Right ventricle myocardium superior (tissue), 1 donor: ENCODE results near the gene PKIB. TPM values are rescaled to one million over a fixed set of nuclear protein-coding genes. Genes with fewer than 3 reads are reported as not detected.
"Not testable (repeated sequence)": the region's sequence is repeated elsewhere in the genome, so short reads cannot be mapped to it uniquely, and the experiment has no call there.

ENCODE experiments used
- ATAC-seq: fragments of 200-7000 bp; cut with Tn5 transposase; one replicate; pipeline ENCODE4 v1.9.1; 2020; ENCODE audit warnings: mild to moderate bottlenecking; ENCODE audit not compliant: poor library complexity
- DNase-seq: peaks from one replicate; pipeline ENCODE4 v3.0.0-alpha.2; 2020
- intact Hi-C: fragments of 100-400 bp; cut with DNase I; formaldehyde crosslinking; loops from one replicate; pipeline ENCODE4 v1.11.2; 2022
- total RNA-seq: library from RNA; stranded (reverse); fragmentation: NEBNext Ultra II Directional; extraction: Animal tissue kit (Norgen Biotek cat#: 25700); gene quantifications from one replicate; pipeline ENCODE4 v1.2.1, GENCODE V29; 2021
- donor health status: DM: no; HTN: yes; CAD: no; lungs with severe emphysema.

PKIB gene
- total RNA-seq, 1 donor from 2014 or later, result 0.22 TPM

GRCh38 chr6:122727244-122727643, 117.0 kb downstream of the PKIB start:
- DNase-seq (no peak), ATAC-seq (no peak)
- intact Hi-C loops, result no loop called here

DNA sequence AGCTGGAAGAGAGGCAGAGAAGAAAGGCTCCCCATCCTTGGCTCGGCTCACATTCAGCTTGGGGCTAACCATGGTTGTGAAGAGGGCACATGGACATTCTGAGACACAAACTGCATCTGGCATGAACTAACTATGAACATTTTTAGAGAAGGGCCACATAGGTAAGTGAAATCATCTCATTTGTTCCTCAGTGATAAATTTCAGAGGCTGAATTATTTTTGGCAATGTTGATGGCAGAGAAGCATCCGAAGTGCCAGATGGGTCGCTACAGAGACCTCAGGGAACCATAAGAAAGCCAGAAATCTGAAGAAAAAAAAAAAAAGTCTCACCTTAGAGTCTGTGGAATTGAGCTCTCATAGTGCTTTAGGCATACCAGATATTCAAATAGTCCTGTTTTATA, 120.1 kb downstream of the PKIB start:
- ATAC-seq (no peak), DNase-seq (no peak)
- intact Hi-C loops, result loop anchor here (5.0 kb wide), 1 partner anchor 107 kb away; no protein-coding TSS in a partner anchor

DNA sequence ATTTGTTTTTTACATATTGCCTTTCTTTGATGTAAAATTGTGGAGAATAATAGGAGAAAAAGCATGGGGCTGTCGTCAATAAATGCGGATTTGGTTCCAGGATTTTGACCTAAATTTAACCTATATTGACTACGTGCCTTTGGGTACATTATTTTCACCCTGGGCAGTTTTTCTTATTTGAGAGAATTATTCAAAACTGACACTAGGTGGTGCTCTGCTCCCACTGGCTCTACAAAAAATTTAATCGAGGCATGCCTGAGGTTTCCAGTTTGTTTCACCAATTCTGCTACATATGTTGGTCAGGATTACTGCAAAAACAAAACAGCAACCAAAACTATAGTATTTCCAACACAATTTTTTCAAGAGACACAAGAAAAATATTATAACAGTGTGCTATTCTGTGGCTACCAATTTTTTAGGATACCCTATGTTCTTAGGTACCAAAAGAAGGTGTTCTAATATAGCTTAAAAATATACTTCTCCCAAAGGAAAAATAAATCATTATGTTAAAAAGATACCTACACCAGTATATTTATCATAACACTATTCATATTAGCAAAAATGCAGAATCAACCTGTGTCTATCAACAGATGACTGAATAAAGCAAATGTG, 120.7 kb downstream of the PKIB start:
- ATAC-seq, result peak; percentile 57
- intact Hi-C loops, result loop anchor here (5.0 kb wide), 1 partner anchor 106 kb away; no protein-coding TSS in a partner anchor
- DNase-seq, result no peak

DNA sequence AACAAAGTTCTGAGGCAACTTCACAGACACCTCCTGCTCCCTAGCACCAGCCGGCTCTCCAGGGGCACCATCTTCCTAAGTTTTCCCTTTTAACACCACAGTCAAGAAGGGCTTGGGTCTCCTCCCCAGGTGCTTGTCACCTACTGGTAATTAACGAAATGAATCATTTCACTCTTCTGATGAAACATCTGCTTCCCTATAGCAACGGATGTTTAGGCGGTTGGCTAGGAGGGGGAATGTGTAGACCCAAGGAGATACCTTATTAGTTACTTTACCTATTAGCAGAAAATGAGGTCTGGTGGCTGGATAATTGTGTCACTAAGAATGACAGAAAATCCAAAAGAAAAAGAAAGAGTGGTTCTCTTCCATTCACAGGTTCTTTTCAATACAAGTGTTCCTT, 123.1 kb downstream of the PKIB start:
- intact Hi-C loops, result loop anchor here (5.0 kb wide), 1 partner anchor 104 kb away; no protein-coding TSS in a partner anchor
- no peak for ATAC-seq
- DNase-seq, result no peak

DNA sequence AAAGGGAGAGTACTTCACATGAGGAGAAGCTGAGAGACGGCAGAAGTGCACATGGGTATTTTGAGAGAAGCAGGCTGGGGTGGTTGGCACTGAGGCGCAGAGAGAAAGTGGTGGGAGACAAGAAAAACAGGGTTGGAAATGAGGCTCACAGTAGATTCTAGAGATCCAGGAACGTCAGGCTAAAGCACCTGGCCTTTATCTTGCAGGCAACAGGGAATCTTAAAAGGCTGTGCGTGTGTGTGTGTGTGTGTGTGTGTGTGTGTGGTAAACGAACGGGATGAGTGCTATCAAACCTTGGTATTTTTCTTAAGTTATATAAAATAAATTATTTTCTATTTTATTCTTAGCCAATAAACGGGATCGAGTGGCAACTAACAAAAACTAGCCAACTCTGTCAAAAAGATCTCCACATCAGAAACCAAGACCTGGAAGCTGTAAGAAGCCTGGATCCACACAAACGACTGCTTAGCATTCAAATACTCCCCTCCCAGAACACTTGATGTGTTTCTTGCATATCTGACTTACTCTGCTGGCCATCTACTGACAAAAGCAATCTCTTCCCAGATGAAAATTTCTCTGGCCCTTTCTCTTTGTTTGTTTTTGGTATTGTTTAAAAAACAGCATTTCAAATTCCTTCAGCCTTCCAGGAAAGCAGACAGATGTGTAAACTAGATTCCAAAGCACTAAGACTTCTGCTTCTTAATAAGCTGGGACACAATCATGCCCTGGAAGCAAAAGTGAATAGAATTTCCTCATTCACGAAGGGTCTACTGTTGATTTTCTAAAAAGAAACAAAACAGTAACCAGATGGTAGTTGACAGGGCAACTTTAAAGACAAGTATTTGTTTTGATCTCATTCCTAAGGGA, 124.6 kb downstream of the PKIB start:
- DNase-seq (no peak), ATAC-seq (no peak)
- intact Hi-C loops, result loop anchor here (5.0 kb wide), 1 partner anchor 103 kb away; no protein-coding TSS in a partner anchor

- no peak for ATAC-seq
- no peak for DNase-seq
- intact Hi-C loops, result no loop called here
Observed at GRCh38 chr6:122735582-122735981, 125.4 kb downstream of the PKIB start.

DNA sequence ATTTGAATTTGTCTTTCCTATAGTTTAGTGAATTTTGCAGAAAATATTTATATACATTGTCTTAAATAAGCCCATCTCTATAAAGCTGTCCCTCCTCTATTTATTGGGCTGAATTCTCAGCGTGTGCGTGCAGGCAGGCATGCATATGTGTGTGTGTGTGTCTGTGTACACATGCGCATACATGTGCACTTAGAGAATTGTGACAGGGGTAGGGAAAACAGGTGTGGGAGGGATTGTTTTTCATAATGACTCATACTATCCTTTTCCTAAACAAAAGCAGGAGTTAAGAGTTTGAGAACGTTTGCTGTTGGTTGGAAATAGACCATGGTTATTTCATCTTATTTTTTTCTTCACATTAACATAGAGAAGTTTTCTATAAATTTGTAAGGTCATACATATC, 126.0 kb downstream of the PKIB start:
- ATAC-seq (no peak), DNase-seq (no peak)
- intact Hi-C loops, result no loop called here

- intact Hi-C loops, result no loop called here
- DNase-seq, result no peak
- ATAC-seq, result no peak
Observed at GRCh38 chr6:122736616-122737015, 126.4 kb downstream of the PKIB start.

GRCh38 chr6:122740091-122740490, 129.9 kb downstream of the PKIB start:
- no peak for ATAC-seq
- DNase-seq, result no peak
- intact Hi-C loops, result no loop called here

DNA sequence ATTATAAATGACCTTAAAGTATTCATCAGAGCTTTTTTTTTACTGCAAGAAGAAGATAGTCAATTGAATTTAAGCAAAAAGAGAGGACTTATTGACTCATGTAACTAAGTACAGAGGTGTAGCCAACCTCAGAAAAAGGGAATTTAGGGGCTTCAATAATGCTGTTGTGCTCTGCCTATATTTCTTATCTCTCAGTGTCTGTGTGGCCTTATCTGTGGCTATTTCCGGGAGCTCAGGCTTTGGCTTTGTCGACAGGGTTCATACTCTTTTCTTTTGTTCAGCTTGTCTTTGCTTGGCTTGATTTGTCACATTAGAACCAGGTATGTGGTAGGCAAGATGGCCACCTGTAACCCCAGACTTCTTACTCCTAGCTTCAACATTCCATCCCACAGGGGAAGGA, 130.7 kb downstream of the PKIB start:
- ATAC-seq (no peak), DNase-seq (no peak)
- intact Hi-C loops, result no loop called here

DNA sequence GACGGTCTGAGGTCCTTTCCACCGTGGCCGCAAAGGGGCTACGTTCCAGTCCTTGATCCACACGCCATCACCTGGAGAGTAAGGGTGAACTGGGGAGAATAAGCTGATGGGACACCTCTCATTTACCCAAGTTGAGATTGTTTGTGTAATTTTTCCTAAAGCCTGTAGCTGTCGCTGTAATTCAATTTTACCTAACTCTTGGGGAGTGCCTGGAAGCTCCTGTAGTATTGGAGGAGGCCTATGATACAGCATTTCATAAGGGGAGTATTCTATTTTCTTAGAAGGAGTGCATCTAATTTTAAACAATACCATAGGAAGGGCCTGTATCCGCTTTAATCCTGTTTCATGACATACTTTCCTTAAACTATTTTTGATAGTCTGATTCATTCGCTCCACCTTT, 134.0 kb downstream of the PKIB start:
- intact Hi-C loops, DNase-seq, ATAC-seq: not testable (repeated sequence)

DNA sequence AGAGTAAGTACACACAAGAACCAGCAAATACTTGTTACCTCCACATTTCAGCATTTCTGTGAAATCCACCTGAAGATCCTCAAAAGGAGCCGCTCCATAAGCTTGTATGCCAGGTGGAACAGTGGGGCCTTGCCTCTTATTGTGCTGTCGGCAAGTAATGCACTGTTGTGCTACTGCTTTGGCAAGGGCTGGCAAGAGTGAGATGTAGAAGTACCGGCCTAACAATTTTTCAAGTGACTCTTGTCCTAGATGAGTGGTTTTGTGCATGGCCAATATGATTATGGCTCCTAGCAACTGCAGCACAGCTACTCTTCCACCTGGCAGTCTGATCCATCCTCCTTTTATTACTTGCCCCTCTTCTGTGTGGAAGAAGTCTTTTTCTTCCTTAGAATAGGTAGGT, 134.7 kb downstream of the PKIB start:
- intact Hi-C loops, DNase-seq, ATAC-seq: not testable (repeated sequence)

GRCh38 chr6:122746688-122747087, 136.5 kb downstream of the PKIB start:
- DNase-seq (no peak), ATAC-seq (no peak)
- intact Hi-C loops, result no loop called here

GRCh38 chr6:122747573-122747972, 137.4 kb downstream of the PKIB start:
- DNase-seq, result no peak
- intact Hi-C loops, result no loop called here
- ATAC-seq, result no peak

DNA sequence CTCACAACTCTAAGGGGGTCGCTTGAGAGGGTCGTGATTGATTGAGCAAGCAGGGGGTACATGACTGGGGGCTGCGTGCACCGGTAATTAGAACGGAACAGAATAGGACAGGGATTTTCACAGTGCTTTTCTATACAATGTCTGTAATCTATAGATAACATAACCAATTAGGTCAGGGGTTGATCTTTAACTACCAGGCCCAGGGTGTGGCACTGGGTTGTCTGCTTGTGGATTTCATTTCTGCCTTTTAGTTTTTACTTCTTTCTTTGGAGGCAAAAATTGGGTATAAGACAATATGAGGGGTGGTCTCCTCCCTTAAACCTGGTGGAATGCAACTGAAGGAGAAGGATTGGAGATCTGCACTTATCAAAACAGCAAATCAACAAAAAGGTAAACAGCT, 138.7 kb downstream of the PKIB start:
- ATAC-seq, intact Hi-C loops, DNase-seq: not testable (repeated sequence)

GRCh38 chr6:122749451-122750050, 139.3 kb downstream of the PKIB start:
- ATAC-seq (no peak), DNase-seq (no peak)
- intact Hi-C loops, result no loop called here

DNA sequence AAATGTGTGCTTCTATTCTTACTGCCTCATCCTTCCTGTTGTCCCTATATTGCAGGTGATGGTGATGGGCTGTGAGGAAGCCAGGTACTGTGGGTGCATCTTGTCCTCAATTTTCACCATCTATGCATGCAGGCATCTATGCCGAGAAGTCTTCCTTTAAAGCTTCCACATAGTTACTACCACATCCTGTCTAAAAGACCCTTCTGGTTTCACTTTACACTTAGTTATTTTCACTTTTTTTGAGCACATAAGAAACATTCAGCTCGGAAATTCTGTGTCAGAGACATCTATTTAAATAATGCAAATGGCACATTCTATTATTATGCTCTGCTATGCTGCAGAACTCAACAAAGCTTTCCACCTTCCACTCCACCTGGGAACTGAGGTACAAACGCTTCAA, 141.1 kb downstream of the PKIB start:
- intact Hi-C loops, result no loop called here
- ATAC-seq (no peak), DNase-seq (no peak)

DNA sequence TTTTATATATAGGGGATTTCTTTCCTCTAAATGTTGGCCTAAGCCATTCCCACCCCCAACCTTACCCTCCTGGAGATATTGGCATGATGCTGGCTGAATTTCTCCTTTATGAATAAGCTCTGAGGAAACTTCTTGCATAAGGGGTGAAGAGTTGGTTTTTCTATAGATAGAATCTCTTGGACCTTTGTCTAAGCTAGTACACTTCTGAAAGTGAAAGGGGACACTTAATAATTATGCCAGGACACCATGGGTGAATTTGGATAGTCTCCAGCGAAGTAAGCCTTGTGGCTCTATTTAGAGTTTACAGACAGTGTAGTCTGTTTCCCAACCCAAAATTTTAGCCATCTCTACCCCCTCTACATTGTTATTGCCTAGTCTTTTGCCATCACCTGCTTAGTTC, 142.3 kb downstream of the PKIB start:
- ATAC-seq (no peak), DNase-seq (no peak)
- intact Hi-C loops, result no loop called here

DNA sequence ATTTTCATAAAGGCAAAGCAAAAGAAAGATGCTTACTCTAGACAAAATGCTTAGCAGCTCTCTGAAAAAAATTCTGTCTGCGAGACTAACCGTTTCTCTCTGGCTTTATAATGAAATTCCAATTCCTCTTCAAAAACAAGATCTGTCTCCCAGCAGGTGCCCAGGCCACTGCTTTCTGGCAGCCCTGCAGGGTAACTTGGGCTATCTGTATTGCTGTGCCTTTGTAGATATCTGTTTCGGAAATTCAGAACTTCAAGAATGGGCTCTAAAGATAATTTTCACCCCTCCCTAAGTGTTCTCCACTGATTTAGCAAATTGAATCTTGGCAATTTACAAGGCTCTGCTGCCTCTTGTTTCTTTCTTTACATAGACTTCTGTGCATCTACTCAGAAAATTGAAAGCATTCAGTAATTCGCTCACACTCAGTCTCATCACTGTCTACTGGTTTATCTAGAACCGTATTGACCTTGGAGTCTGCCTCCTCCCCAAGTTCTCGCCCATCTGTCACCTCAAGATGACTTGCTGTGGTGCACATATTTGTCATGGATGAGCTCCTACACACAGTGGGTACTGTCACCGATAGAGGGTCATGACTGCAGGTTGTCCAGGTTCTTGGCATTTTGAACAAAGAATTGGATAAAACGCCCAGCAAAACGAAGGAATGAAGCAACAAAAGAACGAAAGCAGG, 142.9 kb downstream of the PKIB start:
- intact Hi-C loops, result no loop called here
- DNase-seq (no peak), ATAC-seq (no peak)
